Mesothelial cell of epicardium (in vitro differentiated cells): ENCODE measurements around the gene PIGZ. TPM values are rescaled to one million over a fixed set of nuclear protein-coding genes. Genes with fewer than 3 reads are reported as not detected.

Experiments
- DNase-seq, 2 experiments: peaks; one replicate each; pipeline ENCODE4 v3.0.0; 2021; ENCODE audit warnings: low spot score in 2 of 2; ENCODE audit not compliant: unreplicated experiment in 2 of 2
- H3K27ac Mint-ChIP-seq: 2 replicates; pipeline ENCODE4 v1.8.0; 2021; ENCODE audit warnings: mixed read lengths
- H3K27me3 Mint-ChIP-seq: 2 replicates; pipeline ENCODE4 v1.8.0; 2021; ENCODE audit warnings: low read depth, mixed read lengths
- H3K36me3 Mint-ChIP-seq: 2 replicates; pipeline ENCODE4 v1.8.0; 2021; ENCODE audit warnings: mixed read lengths
- H3K4me1 Mint-ChIP-seq: 2 replicates; pipeline ENCODE4 v1.8.0; 2021; ENCODE audit warnings: mixed read lengths
- H3K4me3 Mint-ChIP-seq: 2 replicates; pipeline ENCODE4 v1.8.0; 2021; ENCODE audit warnings: mild to moderate bottlenecking, moderate library complexity, mixed read lengths
- H3K9me3 Mint-ChIP-seq: 2 replicates; pipeline ENCODE4 v1.8.0; 2021; ENCODE audit warnings: mixed read lengths
- total RNA-seq: library from RNA; stranded (reverse); gene quantifications from 3 replicates; pipeline ENCODE4 v1.2.1, GENCODE V29; 2021
- TF ChIP-seq, protein P1 (sequence below): fragments of 200-600 bp; sonication (generic); IDR thresholded peaks from one replicate; pipeline ENCODE4 v1.5.0; 2021; ENCODE audit warnings: antibody characterized with exemption; ENCODE audit not compliant: unreplicated experiment

The PIGZ gene
- total RNA-seq, 1 donor from 2014 or later: 0.74 TPM

GRCh38 chr3:196902296-196902695 is 66.3 kb downstream of the PIGZ start:
- H3K36me3 Mint-ChIP-seq: peaks cover 37% of the 10 kb centered on the region
- H3K27me3 Mint-ChIP-seq: no peaks in the 10 kb centered on the region
- H3K27ac Mint-ChIP-seq: no peak overlapping the region
- no peak overlapping the region for H3K4me3 Mint-ChIP-seq
- no peak for DNase-seq
- TF ChIP-seq, protein P1, sequence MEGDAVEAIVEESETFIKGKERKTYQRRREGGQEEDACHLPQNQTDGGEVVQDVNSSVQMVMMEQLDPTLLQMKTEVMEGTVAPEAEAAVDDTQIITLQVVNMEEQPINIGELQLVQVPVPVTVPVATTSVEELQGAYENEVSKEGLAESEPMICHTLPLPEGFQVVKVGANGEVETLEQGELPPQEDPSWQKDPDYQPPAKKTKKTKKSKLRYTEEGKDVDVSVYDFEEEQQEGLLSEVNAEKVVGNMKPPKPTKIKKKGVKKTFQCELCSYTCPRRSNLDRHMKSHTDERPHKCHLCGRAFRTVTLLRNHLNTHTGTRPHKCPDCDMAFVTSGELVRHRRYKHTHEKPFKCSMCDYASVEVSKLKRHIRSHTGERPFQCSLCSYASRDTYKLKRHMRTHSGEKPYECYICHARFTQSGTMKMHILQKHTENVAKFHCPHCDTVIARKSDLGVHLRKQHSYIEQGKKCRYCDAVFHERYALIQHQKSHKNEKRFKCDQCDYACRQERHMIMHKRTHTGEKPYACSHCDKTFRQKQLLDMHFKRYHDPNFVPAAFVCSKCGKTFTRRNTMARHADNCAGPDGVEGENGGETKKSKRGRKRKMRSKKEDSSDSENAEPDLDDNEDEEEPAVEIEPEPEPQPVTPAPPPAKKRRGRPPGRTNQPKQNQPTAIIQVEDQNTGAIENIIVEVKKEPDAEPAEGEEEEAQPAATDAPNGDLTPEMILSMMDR: no peak
- no peaks in the 10 kb centered on the region for H3K4me1 Mint-ChIP-seq
- no peaks in the 10 kb centered on the region for H3K9me3 Mint-ChIP-seq

- H3K9me3 Mint-ChIP-seq: no peaks in the 10 kb centered on the region
- H3K27me3 Mint-ChIP-seq: no peaks in the 10 kb centered on the region
- H3K36me3 Mint-ChIP-seq: peaks cover 33% of the 10 kb centered on the region
- DNase-seq: no peak
- H3K4me1 Mint-ChIP-seq: no peaks in the 10 kb centered on the region
- no peak overlapping the region for H3K27ac Mint-ChIP-seq
- no peak overlapping the region for H3K4me3 Mint-ChIP-seq
- TF ChIP-seq, protein P1: no peak
Measured at GRCh38 chr3:196901768-196902167, 66.9 kb downstream of the PIGZ start.

Other genes starting within 250 kb of the PIGZ start
- gene PAK2, start 229.0 kb downstream of the PIGZ start, total RNA-seq: 52.0 to 53.1 TPM (median 52.8 TPM) in 3 replicates
- gene SENP5, start 100.9 kb downstream of the PIGZ start, total RNA-seq: 44.4 to 47.3 TPM (median 46.5 TPM) in 3 replicates
- 77.9 to 83.0 TPM (median 82.8 TPM) in 3 replicates for gene NCBP2, start 26.3 kb downstream of the PIGZ start, total RNA-seq
- gene MELTF, start 61.0 kb upstream of the PIGZ start, total RNA-seq: 9.1 to 9.9 TPM (median 9.2 TPM) in 3 replicates